HTERT RPE-1 (cell line): Measurements from ENCODE around the gene MIF.
"Not testable (repeated sequence)": the region's sequence is repeated elsewhere in the genome, so short reads cannot be mapped to it uniquely, and the experiment has no call there.

Experiments used
- in situ Hi-C: fragments of 300-500 bp; cut with MboI; formaldehyde crosslinking; loops from 4 replicates; pipeline ENCODE4 v1.14.3; 2020; ENCODE audit warnings: low sequenced_read_pairs

The MIF gene

GRCh38 chr22:23893945-23894709 is at the start of gene MIF:
TSS of gene MIF (plus strand) at chr22:23894383. CDS start at chr22:23894475, 92 bp downstream.
- in situ Hi-C loops, result no loop called here

DNA sequence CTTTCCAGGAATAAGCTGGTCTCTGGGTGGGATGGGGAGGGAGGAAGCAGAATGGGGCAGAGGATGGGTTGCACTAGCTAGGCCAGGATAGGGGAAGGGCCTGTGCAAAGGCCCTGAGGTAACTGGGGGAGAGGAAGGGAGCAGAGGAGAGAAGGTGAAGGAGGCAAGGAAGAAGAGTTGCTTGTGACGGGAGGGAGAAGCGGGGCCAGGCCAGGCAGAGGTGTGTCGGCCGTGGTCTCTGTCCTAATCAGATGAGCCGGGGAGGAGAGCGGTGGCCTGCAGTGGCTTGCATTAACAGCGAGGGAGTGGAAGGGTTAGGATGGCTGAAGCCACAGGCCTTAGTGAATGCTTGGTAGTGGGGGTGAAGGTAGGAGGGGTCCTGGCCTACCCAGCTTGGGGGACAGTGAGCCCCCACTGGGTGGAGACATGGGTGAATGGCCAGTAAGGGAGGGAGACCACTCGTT is 49.4 kb upstream of the MIF start:
- in situ Hi-C loops, result no loop called here

- in situ Hi-C loops, result no loop called here
These were observed 48.7 kb upstream of the MIF start for GRCh38 chr22:23845265-23846080.

GRCh38 chr22:23846081-23846469 is 48.1 kb upstream of the MIF start:
- in situ Hi-C loops, result no loop called here

DNA sequence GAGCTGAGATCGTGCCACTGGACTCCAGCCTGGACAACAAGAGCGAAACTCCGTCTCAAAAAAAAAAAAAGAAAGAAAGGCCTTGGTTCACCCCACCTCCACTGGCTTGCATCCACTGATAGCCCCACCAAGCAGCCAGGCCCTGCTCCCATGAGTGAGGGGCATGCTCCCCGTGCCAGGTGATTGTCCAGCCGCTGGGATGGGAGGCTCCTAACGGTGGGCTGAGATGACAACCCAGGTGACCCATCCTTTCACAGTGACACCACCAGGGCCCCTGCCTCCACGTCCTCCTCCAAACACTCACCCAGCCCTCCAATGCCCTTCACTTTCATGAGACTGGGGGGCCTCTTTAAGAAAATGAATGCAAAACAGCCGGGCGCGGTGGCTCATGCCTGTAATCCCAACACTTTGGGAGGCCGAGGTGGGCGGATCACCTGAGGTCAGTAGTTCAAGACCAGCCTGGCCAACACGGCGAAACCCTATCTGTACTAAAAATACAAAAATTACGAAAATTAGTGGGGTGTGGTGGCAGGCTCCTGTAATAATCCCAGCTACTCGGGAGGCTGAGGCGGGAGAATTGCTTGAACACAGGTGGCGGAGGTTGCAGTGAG is 46.8 kb upstream of the MIF start:
- in situ Hi-C loops, result no loop called here

- in situ Hi-C loops, result no loop called here
These were observed 46.0 kb upstream of the MIF start for GRCh38 chr22:23847991-23848864.

GRCh38 chr22:23849009-23850006 is 44.9 kb upstream of the MIF start:
- in situ Hi-C loops, result no loop called here

- in situ Hi-C loops, result no loop called here
These were observed 44.0 kb upstream of the MIF start for GRCh38 chr22:23850136-23850611.

- in situ Hi-C loops, result no loop called here
These were observed 37.2 kb upstream of the MIF start for GRCh38 chr22:23856721-23857605.

DNA sequence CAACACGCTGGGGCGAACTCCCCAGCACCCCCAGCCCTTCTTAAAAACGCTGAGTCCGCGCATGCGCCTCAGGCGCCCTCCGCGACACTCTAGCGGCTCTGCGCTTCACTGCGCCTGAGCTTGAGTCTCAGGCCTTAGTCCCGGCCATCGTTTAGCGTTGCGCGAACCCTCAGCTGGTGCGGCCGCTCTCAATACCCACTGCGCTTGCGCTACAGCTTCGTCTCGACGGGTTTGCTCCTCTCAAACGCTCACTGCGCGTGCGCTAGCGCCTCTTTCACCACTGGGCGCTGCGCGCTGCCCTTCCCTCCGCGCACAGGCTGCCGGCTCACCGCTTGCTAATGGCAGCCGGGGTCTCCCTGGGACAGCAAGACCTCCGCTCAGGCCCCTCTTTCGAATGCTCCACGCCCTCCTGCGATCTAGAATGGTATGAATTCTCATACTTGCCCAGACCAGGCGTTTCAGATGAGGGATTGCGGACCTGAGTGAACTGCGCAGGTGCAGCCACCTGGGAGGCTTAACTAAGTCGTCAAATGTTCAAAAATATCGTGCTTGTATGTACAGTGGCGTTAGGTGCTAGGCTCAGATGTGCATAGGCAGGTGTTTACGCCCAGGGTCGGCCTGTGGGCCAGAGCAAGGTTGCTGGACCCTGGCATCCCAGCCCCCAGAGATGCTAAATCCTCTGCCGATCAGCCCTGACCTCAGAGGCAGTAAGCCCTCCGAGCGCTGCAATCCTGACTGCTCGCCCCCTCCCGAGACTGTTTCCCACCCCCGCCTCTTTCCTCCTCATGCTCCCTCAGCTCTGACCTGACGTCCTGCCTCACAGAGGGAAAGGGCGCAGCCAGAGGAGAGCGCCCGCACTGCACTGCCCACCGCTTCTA is 36.3 kb upstream of the MIF start, which contains the start of gene SLC2A11:
SLC2A11 (plus strand) TSS at position 270 of the 878 bp plus-strand sequence; CDS start at position 395, 125 bp downstream.
- in situ Hi-C loops, result no loop called here

- in situ Hi-C loops, result no loop called here
These were observed 35.7 kb upstream of the MIF start for GRCh38 chr22:23858484-23858815.

- in situ Hi-C loops, result no loop called here
These were observed 35.0 kb upstream of the MIF start for GRCh38 chr22:23859201-23859600.

DNA sequence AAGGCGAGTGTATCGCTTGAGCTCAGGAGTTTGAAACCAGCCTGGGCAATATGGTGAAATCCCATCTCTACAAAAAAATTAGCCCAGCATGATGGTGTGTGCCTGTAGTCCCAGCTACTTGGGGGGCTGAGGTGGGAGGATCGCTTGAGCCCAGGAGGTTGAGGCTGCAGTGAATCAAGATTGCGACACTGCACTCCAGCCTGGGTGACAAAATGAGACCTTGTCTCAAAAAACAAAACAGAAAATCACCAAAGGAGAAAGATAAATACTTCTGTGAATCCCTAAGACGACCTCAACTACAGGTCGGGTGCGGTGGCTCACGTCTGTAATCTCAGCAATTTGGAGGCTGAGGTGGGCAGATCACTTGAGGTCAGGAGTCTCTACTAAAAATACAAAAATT is 34.0 kb upstream of the MIF start:
- in situ Hi-C loops, result not testable (repeated sequence)

- in situ Hi-C loops, result no loop called here
These were observed 32.1 kb upstream of the MIF start for GRCh38 chr22:23862103-23862502.

GRCh38 chr22:23864499-23865154 is 29.6 kb upstream of the MIF start:
- in situ Hi-C loops, result not testable (repeated sequence)

DNA sequence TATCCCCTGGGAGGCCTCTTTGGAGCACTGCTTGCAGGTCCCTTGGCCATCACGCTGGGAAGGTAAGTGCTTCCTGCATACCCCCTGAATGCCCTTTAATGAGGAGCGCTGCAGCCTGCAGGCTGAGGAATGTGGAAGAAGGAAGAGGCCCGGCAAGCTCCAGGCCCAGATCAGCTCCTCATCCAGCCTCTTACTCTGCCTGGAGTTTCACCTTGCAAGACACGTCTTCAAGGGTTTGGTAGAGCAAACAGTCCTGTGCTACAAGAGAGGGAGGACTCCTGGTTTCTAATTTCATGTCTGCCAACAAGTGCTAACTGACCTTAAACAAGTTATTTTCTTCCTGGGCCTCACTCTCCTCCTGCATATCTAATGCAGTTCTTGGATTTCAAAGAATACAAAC is 25.6 kb upstream of the MIF start:
- in situ Hi-C loops, result no loop called here

DNA sequence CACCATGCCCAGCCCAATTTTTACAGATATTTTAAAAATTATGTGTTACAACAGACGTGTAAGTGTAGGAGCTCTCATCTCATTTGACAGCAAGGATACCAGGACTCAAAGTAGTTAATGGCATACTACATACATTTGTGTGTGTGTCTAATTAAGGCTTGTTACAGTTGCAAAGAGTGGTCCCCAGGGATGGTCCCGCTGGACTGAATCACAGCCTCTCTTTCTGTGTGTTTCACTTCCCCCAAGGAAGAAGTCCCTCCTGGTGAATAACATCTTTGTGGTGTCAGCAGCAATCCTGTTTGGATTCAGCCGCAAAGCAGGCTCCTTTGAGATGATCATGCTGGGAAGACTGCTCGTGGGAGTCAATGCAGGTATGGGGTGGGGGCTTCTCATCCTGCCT is 19.3 kb upstream of the MIF start:
- in situ Hi-C loops, result no loop called here
